ENCODE results near the gene ARMH4.

The ARMH4 gene

GRCh38 chr14:58145936-58146335 lies 6.1 kb downstream of the ARMH4 start:
- H3K27ac ChIP-seq: no peak overlapping the region
- no peak overlapping the region for H3K4me3 ChIP-seq
- no peak for TF ChIP-seq CTCF (IDR thresholded peaks at IDR 0.05)
- no peak for DNase-seq (ENCODE audit: low spot score)

DNA sequence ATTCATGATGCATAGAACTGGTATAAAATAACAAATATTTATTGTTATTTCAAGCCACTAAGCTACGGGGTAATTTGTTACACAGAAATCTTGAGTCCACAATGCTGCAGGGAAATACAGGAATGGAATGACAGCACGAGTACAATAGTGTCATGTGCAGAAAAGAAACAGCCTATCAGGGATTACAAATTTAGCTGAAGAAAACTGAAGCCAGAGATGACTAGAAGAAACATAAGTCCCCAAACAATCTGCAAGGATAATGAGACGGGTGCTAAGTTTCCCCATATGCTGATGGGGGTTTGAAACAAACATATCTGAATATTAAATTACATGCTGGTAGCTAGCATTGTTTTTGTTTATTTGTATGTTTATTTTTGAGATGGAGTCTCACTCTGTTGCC lies 8.9 kb downstream of the ARMH4 start:
- no peak overlapping the region for H3K4me3 ChIP-seq
- DNase-seq (ENCODE audit: low spot score): no peak
- TF ChIP-seq CTCF (IDR thresholded peaks at IDR 0.05): no peak
- H3K27ac ChIP-seq: no peak overlapping the region

DNA sequence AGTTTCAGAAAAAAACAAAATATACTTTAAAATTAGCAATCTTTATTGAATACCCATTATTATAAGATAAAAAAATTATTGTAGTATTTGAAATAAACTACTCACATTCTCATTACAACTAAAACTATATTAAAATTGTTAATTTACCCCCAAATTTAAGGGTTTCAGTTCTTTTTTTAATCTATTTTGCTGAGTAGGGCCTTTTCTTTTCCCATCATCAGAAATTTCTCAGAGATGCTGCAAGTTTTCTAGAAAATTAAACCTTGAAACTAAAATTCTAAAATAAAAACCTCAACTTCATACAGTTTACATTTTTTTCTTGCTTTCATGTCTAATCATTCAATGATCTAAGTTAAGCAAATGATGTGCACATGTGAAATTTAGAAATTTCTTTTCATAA lies 10.1 kb downstream of the ARMH4 start:
- Histone ChIP-seq H3K4me3 (no peak overlapping the region), H3K27ac (no peak overlapping the region)
- no peak for DNase-seq (ENCODE audit: low spot score)
- no peak for TF ChIP-seq CTCF (IDR thresholded peaks at IDR 0.05)

- H3K4me3 ChIP-seq: no peak overlapping the region
- no peak for TF ChIP-seq CTCF (IDR thresholded peaks at IDR 0.05)
- DNase-seq (ENCODE audit: low spot score): no peak
- H3K27ac ChIP-seq: no peak overlapping the region
These were observed 13.1 kb downstream of the ARMH4 start for GRCh38 chr14:58138714-58139482.

DNA sequence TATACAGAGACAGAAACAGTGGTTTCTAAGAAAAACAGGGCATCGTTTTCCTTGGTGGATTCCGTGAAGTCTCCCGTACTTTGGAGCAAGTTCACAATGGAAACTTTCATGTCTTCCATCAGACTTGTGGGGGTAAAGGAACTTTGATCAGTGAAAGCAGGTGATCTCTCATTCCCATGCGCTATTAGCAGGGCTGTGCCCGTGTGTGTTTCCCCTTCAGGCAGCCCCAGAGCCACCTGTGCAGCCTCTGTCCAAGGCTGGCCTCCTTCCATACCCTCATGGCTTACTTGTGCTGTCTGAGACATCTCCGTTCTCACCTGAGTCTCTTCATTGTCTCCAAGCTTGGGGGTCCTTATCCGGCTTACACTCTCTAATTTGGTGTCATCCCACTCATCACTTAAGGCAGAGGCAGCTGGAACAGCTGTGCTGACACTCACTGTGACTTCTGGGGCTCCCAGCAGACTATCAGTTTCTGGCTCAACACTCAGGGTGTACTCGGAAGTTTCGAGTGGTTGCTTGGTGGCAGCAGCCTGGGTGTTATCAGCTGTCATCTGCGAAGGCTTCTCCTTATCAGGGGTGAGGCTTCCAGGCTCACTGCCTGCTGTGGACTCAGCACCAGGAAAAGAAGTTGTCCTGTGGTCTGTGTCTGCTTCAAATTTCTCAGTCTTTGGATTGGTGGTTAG lies 13.8 kb downstream of the ARMH4 start:
- DNase-seq (ENCODE audit: low spot score): no peak
- Histone ChIP-seq H3K4me3 (no peak overlapping the region), H3K27ac (no peak overlapping the region)
- no peak for TF ChIP-seq CTCF (IDR thresholded peaks at IDR 0.05)

- DNase-seq (ENCODE audit: low spot score): no peak
- no peak overlapping the region for H3K27ac ChIP-seq
- H3K4me3 ChIP-seq: no peak overlapping the region
- no peak for TF ChIP-seq CTCF (IDR thresholded peaks at IDR 0.05)
These were observed 18.3 kb downstream of the ARMH4 start for GRCh38 chr14:58133739-58134138.

GRCh38 chr14:58131386-58131785 lies 20.6 kb downstream of the ARMH4 start:
- Histone ChIP-seq H3K27ac (no peak overlapping the region), H3K4me3 (no peak overlapping the region)
- TF ChIP-seq CTCF (IDR thresholded peaks at IDR 0.05): no peak
- DNase-seq (ENCODE audit: low spot score): no peak

Data from coronary artery (tissue), 2 donors.